HG03521 (cell line): ENCODE results near the gene PHRF1.

Experiments
- ATAC-seq: cut with Tn5 transposase; IDR thresholded peaks from one replicate; pipeline ENCODE4 v1.9.1; 2021; ENCODE audit warnings: mild to moderate bottlenecking, moderate library complexity; ENCODE audit not compliant: unreplicated experiment

The PHRF1 gene

GRCh38 chr11:575996-576768 is at the start of gene PHRF1:
Gene PHRF1, plus strand, starts transcription at chr11:576470. Its CDS starts 5,043 bp downstream, at chr11:581513.
- ATAC-seq: peak; percentile 83

- no peak for ATAC-seq
These were observed 48.0 kb upstream of the PHRF1 start for GRCh38 chr11:528166-528814.

- no peak for ATAC-seq
These were observed 47.2 kb upstream of the PHRF1 start for GRCh38 chr11:528815-529727.

GRCh38 chr11:529728-530411 is 46.4 kb upstream of the PHRF1 start:
- no peak for ATAC-seq

GRCh38 chr11:530960-531831 is 45.1 kb upstream of the PHRF1 start:
- no peak for ATAC-seq

GRCh38 chr11:531919-532526 is 44.2 kb upstream of the PHRF1 start:
- ATAC-seq: no peak

GRCh38 chr11:532527-532985 is 43.7 kb upstream of the PHRF1 start:
- ATAC-seq: no peak

- no peak for ATAC-seq
These were observed 43.2 kb upstream of the PHRF1 start for GRCh38 chr11:532986-533585.

GRCh38 chr11:533586-534395 is 42.5 kb upstream of the PHRF1 start:
- ATAC-seq: no peak

GRCh38 chr11:534396-535209 is 41.7 kb upstream of the PHRF1 start:
- no peak for ATAC-seq

GRCh38 chr11:535210-535518 is 41.1 kb upstream of the PHRF1 start:
- no peak for ATAC-seq

GRCh38 chr11:535519-536454 is 40.5 kb upstream of the PHRF1 start, which contains the start of gene HRAS:
Gene HRAS, minus strand, starts transcription at chr11:535576.
- ATAC-seq: peak; percentile 62

GRCh38 chr11:536841-537621 is 39.2 kb upstream of the PHRF1 start, which contains the start of gene LRRC56:
Gene LRRC56, plus strand, starts transcription at chr11:537527. Its CDS starts 3,158 bp downstream, at chr11:540685.
- peak; percentile 42 for ATAC-seq

GRCh38 chr11:537622-538430 is 38.4 kb upstream of the PHRF1 start:
- no peak for ATAC-seq
